WTC11 (cell line): ENCODE measurements around the gene FAM13A.
A peak's percentile ranks its signal among the peaks of the same experiment; 100 is the strongest.

Source experiments
- ATF3 ChIP-seq: sonication (generic); formaldehyde crosslinking; conservative IDR thresholded peaks from 2 replicates; pipeline ENCODE4 v1.8.1; 2022; ENCODE audit warnings: mild to moderate bottlenecking, missing genetic modification reagents
- CBFB ChIP-seq: sonication (generic); formaldehyde crosslinking; IDR thresholded peaks from 2 replicates; pipeline ENCODE4 v1.8.1; 2022; ENCODE audit warnings: mild to moderate bottlenecking, low read depth, missing genetic modification reagents
- CTCF ChIP-seq: fragments of 200-600 bp; IDR thresholded peaks from 2 replicates; pipeline ENCODE4 v1.8.0; 2022; ENCODE audit warnings: antibody characterized with exemption
- ESRRA ChIP-seq: sonication (generic); formaldehyde crosslinking; IDR thresholded peaks from 2 replicates; pipeline ENCODE4 v1.8.1; 2022; ENCODE audit warnings: mild to moderate bottlenecking, missing genetic modification reagents, borderline replicate concordance
- FOXK1 ChIP-seq: sonication (generic); formaldehyde crosslinking; IDR thresholded peaks from 2 replicates; pipeline ENCODE4 v1.8.0; 2022; ENCODE audit warnings: mild to moderate bottlenecking, moderate library complexity, missing genetic modification reagents
- FOXP4 ChIP-seq: sonication (generic); formaldehyde crosslinking; IDR thresholded peaks from 2 replicates; pipeline ENCODE4 v1.8.0; 2022; ENCODE audit warnings: mild to moderate bottlenecking, missing genetic modification reagents
- GRHL2 ChIP-seq: fragments of 250-450 bp; sonication (Bioruptor Pico); IDR thresholded peaks from 2 replicates; pipeline ENCODE4 v1.8.0; 2022; ENCODE audit warnings: mild to moderate bottlenecking, moderate library complexity; ENCODE audit not compliant: insufficient replicate concordance, severe bottlenecking
- NR1H2 ChIP-seq: sonication (generic); formaldehyde crosslinking; IDR thresholded peaks from 2 replicates; pipeline ENCODE4 v1.9.0; 2021; ENCODE audit warnings: mild to moderate bottlenecking, moderate library complexity, missing genetic modification reagents
- NR2C2 ChIP-seq: sonication (generic); formaldehyde crosslinking; IDR thresholded peaks from 2 replicates; pipeline ENCODE4 v1.8.0; 2022; ENCODE audit warnings: mild to moderate bottlenecking, missing genetic modification reagents
- SP1 ChIP-seq: sonication (generic); formaldehyde crosslinking; conservative IDR thresholded peaks from 2 replicates; pipeline ENCODE4 v1.8.1; 2022; ENCODE audit warnings: missing genetic modification reagents
- TP53 ChIP-seq: sonication (generic); formaldehyde crosslinking; IDR thresholded peaks from 2 replicates; pipeline ENCODE4 v1.8.1; 2023; ENCODE audit warnings: mild to moderate bottlenecking, missing genetic modification reagents
- USF1 ChIP-seq: sonication (generic); formaldehyde crosslinking; IDR thresholded peaks from 2 replicates; pipeline ENCODE4 v1.8.0; 2022; ENCODE audit warnings: mild to moderate bottlenecking, missing genetic modification reagents
- ZNF423 ChIP-seq: fragments of 250-450 bp; sonication (Bioruptor Pico); IDR thresholded peaks from 2 replicates; pipeline ENCODE4 v2.1.2; 2022; ENCODE audit warnings: mild to moderate bottlenecking, moderate library complexity

GRCh38 chr4:89024051-89024675 is 32.8 kb downstream of the FAM13A start:
- TF ChIP-seq FOXP4 (CRISPR knock-in tag) (no peak), TP53 (no peak), CTCF (peak; percentile 62), SP1 (no peak), NR1H2 (no peak), ATF3 (no peak), ZNF423 (CRISPR knock-in tag) (no peak), USF1 (CRISPR knock-in tag) (no peak), CBFB (CRISPR knock-in tag) (no peak), GRHL2 (CRISPR knock-in tag) (no peak), NR2C2 (CRISPR knock-in tag) (no peak), FOXK1 (CRISPR knock-in tag) (no peak), ESRRA (CRISPR knock-in tag) (no peak)
